SIG-M5 (cell line): ENCODE data around the gene PRKN.

Experiments used
- DNase-seq: peaks from one replicate; lab custom pipeline; 2025; lab: John Stamatoyannopoulos, UW

Gene PRKN

GRCh38 chr6:162307865-162308264 lies 419.7 kb downstream of the PRKN start:
- DNase-seq: no peak

GRCh38 chr6:162306616-162307015 lies 420.9 kb downstream of the PRKN start:
- no peak for DNase-seq

- DNase-seq: no peak
Measured at GRCh38 chr6:162301128-162301527, 426.4 kb downstream of the PRKN start.

GRCh38 chr6:162294029-162294428 lies 433.5 kb downstream of the PRKN start:
- no peak for DNase-seq

- DNase-seq: no peak
Measured at GRCh38 chr6:162292915-162293314, 434.7 kb downstream of the PRKN start.

- no peak for DNase-seq
Measured at GRCh38 chr6:162290846-162291465, 436.6 kb downstream of the PRKN start.

- no peak for DNase-seq
Measured at GRCh38 chr6:162289972-162290371, 437.6 kb downstream of the PRKN start.

- no peak for DNase-seq
Measured at GRCh38 chr6:162273986-162274385, 453.6 kb downstream of the PRKN start.

GRCh38 chr6:162271922-162272321 lies 455.6 kb downstream of the PRKN start:
- DNase-seq: no peak

GRCh38 chr6:162270966-162271365 lies 456.6 kb downstream of the PRKN start:
- no peak for DNase-seq

GRCh38 chr6:162267641-162268040 lies 459.9 kb downstream of the PRKN start:
- DNase-seq: no peak

GRCh38 chr6:162267126-162267525 lies 460.4 kb downstream of the PRKN start:
- no peak for DNase-seq

- no peak for DNase-seq
Measured at GRCh38 chr6:162264581-162264980, 463.0 kb downstream of the PRKN start.

- DNase-seq: no peak
Measured at GRCh38 chr6:162262466-162263196, 464.9 kb downstream of the PRKN start.

GRCh38 chr6:162261598-162261997 lies 466.0 kb downstream of the PRKN start:
- DNase-seq: no peak

GRCh38 chr6:162260027-162260426 lies 467.5 kb downstream of the PRKN start:
- no peak for DNase-seq

GRCh38 chr6:162258647-162259046 lies 468.9 kb downstream of the PRKN start:
- DNase-seq: no peak

GRCh38 chr6:162256361-162256760 lies 471.2 kb downstream of the PRKN start:
- DNase-seq: no peak

GRCh38 chr6:162251257-162251656 lies 476.3 kb downstream of the PRKN start:
- no peak for DNase-seq

- no peak for DNase-seq
Measured at GRCh38 chr6:162249907-162250642, 477.5 kb downstream of the PRKN start.

GRCh38 chr6:162245830-162246420 lies 481.6 kb downstream of the PRKN start:
- no peak for DNase-seq

- no peak for DNase-seq
Measured at GRCh38 chr6:162244031-162244430, 483.5 kb downstream of the PRKN start.

GRCh38 chr6:162242915-162243314 lies 484.7 kb downstream of the PRKN start:
- DNase-seq: no peak
